ENCODE measurements around the gene DOCK8.

GRCh38 chr9:392077-392804, 177.6 kb downstream of the DOCK8 start:
- TF ChIP-seq, protein P1, sequence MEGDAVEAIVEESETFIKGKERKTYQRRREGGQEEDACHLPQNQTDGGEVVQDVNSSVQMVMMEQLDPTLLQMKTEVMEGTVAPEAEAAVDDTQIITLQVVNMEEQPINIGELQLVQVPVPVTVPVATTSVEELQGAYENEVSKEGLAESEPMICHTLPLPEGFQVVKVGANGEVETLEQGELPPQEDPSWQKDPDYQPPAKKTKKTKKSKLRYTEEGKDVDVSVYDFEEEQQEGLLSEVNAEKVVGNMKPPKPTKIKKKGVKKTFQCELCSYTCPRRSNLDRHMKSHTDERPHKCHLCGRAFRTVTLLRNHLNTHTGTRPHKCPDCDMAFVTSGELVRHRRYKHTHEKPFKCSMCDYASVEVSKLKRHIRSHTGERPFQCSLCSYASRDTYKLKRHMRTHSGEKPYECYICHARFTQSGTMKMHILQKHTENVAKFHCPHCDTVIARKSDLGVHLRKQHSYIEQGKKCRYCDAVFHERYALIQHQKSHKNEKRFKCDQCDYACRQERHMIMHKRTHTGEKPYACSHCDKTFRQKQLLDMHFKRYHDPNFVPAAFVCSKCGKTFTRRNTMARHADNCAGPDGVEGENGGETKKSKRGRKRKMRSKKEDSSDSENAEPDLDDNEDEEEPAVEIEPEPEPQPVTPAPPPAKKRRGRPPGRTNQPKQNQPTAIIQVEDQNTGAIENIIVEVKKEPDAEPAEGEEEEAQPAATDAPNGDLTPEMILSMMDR (conservative IDR thresholded peaks at IDR 0.05; ENCODE audit: low read depth in 2 of 2): no peak
- TF ChIP-seq EZH2 (IDR thresholded peaks at IDR 0.05; ENCODE audit: low read depth, unreplicated experiment) (no peak), POLR2AphosphoS5 (IDR thresholded peaks at IDR 0.05; ENCODE audit: low read depth) (no peak), EZH2phosphoT487 (IDR thresholded peaks at IDR 0.05; ENCODE audit: unreplicated experiment) (no peak), CREB1 (CRISPR knock-in tag; IDR thresholded peaks at IDR 0.05; ENCODE audit: low read depth) (no peak), JUNB (IDR thresholded peaks at IDR 0.05; ENCODE audit: unreplicated experiment) (no peak), ZNF331 (CRISPR knock-in tag; IDR thresholded peaks at IDR 0.05; ENCODE audit: low read depth) (no peak), NANOG (IDR thresholded peaks at IDR 0.05; ENCODE audit: borderline replicate concordance) (no peak)
- TF ChIP-seq, protein P2, sequence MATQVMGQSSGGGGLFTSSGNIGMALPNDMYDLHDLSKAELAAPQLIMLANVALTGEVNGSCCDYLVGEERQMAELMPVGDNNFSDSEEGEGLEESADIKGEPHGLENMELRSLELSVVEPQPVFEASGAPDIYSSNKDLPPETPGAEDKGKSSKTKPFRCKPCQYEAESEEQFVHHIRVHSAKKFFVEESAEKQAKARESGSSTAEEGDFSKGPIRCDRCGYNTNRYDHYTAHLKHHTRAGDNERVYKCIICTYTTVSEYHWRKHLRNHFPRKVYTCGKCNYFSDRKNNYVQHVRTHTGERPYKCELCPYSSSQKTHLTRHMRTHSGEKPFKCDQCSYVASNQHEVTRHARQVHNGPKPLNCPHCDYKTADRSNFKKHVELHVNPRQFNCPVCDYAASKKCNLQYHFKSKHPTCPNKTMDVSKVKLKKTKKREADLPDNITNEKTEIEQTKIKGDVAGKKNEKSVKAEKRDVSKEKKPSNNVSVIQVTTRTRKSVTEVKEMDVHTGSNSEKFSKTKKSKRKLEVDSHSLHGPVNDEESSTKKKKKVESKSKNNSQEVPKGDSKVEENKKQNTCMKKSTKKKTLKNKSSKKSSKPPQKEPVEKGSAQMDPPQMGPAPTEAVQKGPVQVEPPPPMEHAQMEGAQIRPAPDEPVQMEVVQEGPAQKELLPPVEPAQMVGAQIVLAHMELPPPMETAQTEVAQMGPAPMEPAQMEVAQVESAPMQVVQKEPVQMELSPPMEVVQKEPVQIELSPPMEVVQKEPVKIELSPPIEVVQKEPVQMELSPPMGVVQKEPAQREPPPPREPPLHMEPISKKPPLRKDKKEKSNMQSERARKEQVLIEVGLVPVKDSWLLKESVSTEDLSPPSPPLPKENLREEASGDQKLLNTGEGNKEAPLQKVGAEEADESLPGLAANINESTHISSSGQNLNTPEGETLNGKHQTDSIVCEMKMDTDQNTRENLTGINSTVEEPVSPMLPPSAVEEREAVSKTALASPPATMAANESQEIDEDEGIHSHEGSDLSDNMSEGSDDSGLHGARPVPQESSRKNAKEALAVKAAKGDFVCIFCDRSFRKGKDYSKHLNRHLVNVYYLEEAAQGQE (IDR thresholded peaks at IDR 0.05; ENCODE audit: unreplicated experiment): no peak
- TF ChIP-seq, protein P3, sequence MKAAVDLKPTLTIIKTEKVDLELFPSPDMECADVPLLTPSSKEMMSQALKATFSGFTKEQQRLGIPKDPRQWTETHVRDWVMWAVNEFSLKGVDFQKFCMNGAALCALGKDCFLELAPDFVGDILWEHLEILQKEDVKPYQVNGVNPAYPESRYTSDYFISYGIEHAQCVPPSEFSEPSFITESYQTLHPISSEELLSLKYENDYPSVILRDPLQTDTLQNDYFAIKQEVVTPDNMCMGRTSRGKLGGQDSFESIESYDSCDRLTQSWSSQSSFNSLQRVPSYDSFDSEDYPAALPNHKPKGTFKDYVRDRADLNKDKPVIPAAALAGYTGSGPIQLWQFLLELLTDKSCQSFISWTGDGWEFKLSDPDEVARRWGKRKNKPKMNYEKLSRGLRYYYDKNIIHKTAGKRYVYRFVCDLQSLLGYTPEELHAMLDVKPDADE (IDR thresholded peaks at IDR 0.05): no peak

Measured in GM23338 (cell line).